D721Med (cell line): ENCODE measurements around the gene ASMTL.

Experiments used
- DNase-seq: peaks from one replicate; pipeline ENCODE4 v3.0.0; 2011; ENCODE audit warnings: low spot score; ENCODE audit not compliant: insufficient read length
- FAIRE-seq: peaks from 2 replicates; lab custom pipeline; 2011; peaks lifted over from hg19 to GRCh38; lab: Jason Lieb, UNC
- CTCF ChIP-seq: IDR thresholded peaks from 2 replicates; pipeline ENCODE4 v1.5.1; 2012; ENCODE audit warnings: mild to moderate bottlenecking, control low read depth; ENCODE audit not compliant: insufficient read depth; ENCODE audit errors: missing control alignments

The ASMTL gene

GRCh38 chrX:1444561-1445500, 7.9 kb downstream of the ASMTL start:
- no peak for TF ChIP-seq CTCF
- DNase-seq, result no peak
- no peak for FAIRE-seq

GRCh38 chrX:1443496-1444075, 9.1 kb downstream of the ASMTL start:
- no peak for DNase-seq
- TF ChIP-seq CTCF, result no peak
- no peak for FAIRE-seq

- TF ChIP-seq CTCF, result no peak
- no peak for FAIRE-seq
- DNase-seq, result no peak
Observed at GRCh38 chrX:1442724-1443367, 9.9 kb downstream of the ASMTL start.

- DNase-seq, result no peak
- FAIRE-seq, result no peak
- no peak for TF ChIP-seq CTCF
Observed at GRCh38 chrX:1442016-1442665, 10.6 kb downstream of the ASMTL start.

- DNase-seq (no peak), FAIRE-seq (no peak)
- TF ChIP-seq CTCF, result no peak
Observed at GRCh38 chrX:1440506-1440905, 12.2 kb downstream of the ASMTL start.

- no peak for FAIRE-seq
- no peak for DNase-seq
- TF ChIP-seq CTCF, result no peak
Observed at GRCh38 chrX:1435241-1435895, 17.3 kb downstream of the ASMTL start.
